ENCODE data around the gene SVIL.
A peak's percentile ranks its signal among the peaks of the same experiment; 100 is the strongest.
"Not testable (repeated sequence)": the region's sequence is repeated elsewhere in the genome, so short reads cannot be mapped to it uniquely, and the experiment has no call there.

SVIL gene

GRCh38 chr10:29623797-29624196 lies 11.0 kb downstream of the SVIL start:
- in situ Hi-C loops (cut with HindIII; ENCODE audit: low pct_unique_long_range_greater_than_20kb, low sequenced_read_pairs), result no loop called here
- no peak for TF ChIP-seq JUND (IDR thresholded peaks at IDR 0.05; ENCODE audit: low read depth)
- DNase-seq (ENCODE audit: low read depth in 1 of 2, low spot score in 1 of 2), result no peak

DNA sequence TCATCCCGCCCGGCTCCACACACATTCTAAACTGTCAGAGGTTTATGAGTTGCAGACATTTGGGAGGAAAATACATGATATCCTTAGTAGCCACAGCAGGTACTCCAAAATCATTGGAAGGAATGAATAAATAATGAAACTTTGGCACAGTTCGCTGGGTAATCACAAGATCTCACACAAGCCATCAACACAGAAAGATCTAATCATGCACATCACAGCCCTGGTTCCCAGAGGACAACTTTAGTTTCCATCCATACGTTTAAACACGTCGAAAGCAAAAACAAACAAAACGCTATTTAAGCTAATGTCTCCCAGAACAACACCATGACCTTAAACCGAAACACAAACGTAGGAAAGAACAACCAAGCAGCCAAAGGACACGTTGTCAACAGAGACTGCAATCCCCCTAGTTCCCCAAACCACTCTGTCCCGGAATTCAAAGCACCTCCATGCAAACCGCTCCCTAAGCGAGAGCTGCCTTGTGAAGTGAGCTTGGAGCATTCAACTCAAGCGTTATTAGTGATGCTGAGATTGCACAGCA lies 12.3 kb downstream of the SVIL start:
- TF ChIP-seq JUND (IDR thresholded peaks at IDR 0.05; ENCODE audit: low read depth), result no peak
- no peak for DNase-seq (ENCODE audit: low read depth in 1 of 2, low spot score in 1 of 2)
- in situ Hi-C loops (cut with HindIII; ENCODE audit: low pct_unique_long_range_greater_than_20kb, low sequenced_read_pairs), result no loop called here

DNA sequence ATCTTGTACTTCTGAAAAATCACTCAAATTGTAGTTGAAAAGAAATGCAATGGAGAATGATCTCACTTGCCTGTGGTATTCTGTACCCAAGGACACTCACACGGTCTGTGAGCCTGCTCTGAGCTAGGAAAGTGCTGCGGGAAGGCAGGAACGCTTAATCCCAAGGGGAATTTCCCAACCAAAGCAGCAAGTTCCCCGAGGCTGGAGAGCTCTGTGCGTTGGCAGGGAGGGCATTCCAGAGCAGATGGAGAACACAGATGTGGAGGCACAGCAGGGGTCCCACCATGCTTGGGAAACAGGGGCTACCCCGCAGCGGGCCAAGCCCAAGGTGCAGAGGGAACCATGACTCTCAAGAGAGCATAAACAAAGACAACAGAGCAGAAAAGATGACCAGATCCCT lies 13.6 kb downstream of the SVIL start:
- DNase-seq (ENCODE audit: low read depth in 1 of 2, low spot score in 1 of 2), result peak in 1 of 2 experiments; percentile 33
- in situ Hi-C loops (cut with HindIII; ENCODE audit: low pct_unique_long_range_greater_than_20kb, low sequenced_read_pairs), result no loop called here
- TF ChIP-seq JUND (IDR thresholded peaks at IDR 0.05; ENCODE audit: low read depth), result no peak

DNA sequence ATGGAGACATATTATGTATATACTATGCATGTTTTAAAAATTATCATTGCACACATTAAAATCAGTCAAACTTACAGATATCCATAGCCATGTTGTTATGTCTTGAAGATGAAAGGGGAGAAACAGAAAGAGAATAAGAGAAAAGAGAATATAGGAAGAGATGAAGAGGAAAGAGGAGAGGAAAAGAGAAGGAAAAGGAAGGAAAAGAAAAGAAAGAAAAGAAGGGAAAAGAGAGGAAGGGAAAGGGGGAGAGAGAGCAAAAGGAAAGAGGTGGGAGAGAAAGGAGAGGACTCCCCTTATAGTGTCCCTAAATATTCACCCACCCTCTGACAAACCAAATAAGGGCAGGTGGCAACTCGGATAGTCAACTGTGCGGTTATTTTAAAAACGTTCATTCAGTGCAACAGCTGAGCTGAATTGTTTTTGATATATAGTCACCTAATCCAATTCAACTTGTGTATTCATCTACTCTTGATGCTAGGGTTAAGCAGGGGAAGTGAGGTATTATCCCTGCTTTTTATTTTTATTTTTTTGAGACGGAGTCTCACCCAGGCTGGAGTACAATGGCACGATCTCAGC lies 14.6 kb downstream of the SVIL start:
- TF ChIP-seq JUND (IDR thresholded peaks at IDR 0.05; ENCODE audit: low read depth), result no peak

GRCh38 chr10:29619241-29619669 lies 15.5 kb downstream of the SVIL start:
- DNase-seq (ENCODE audit: low read depth in 1 of 2, low spot score in 1 of 2), result peak in 1 of 2 experiments; percentile 55
- no peak for TF ChIP-seq JUND (IDR thresholded peaks at IDR 0.05; ENCODE audit: low read depth)
- in situ Hi-C loops (cut with HindIII; ENCODE audit: low pct_unique_long_range_greater_than_20kb, low sequenced_read_pairs), result no loop called here

More for the DNA sequence above, 14.6 kb downstream of the SVIL start:
- in situ Hi-C loops (cut with HindIII; ENCODE audit: low pct_unique_long_range_greater_than_20kb, low sequenced_read_pairs), result no loop called here
- no peak for DNase-seq (ENCODE audit: low read depth in 1 of 2, low spot score in 1 of 2)

GRCh38 chr10:29618341-29619171 lies 16.2 kb downstream of the SVIL start:
- no peak for TF ChIP-seq JUND (IDR thresholded peaks at IDR 0.05; ENCODE audit: low read depth)
- no peak for DNase-seq (ENCODE audit: low read depth in 1 of 2, low spot score in 1 of 2)
- in situ Hi-C loops (cut with HindIII; ENCODE audit: low pct_unique_long_range_greater_than_20kb, low sequenced_read_pairs), result no loop called here

GRCh38 chr10:29617880-29618340 lies 16.9 kb downstream of the SVIL start:
- TF ChIP-seq JUND (IDR thresholded peaks at IDR 0.05; ENCODE audit: low read depth), result no peak
- no peak for DNase-seq (ENCODE audit: low read depth in 1 of 2, low spot score in 1 of 2)
- in situ Hi-C loops (cut with HindIII; ENCODE audit: low pct_unique_long_range_greater_than_20kb, low sequenced_read_pairs), result no loop called here

- no peak for TF ChIP-seq JUND (IDR thresholded peaks at IDR 0.05; ENCODE audit: low read depth)
- DNase-seq (ENCODE audit: low read depth in 1 of 2, low spot score in 1 of 2), result no peak
- in situ Hi-C loops (cut with HindIII; ENCODE audit: low pct_unique_long_range_greater_than_20kb, low sequenced_read_pairs), result no loop called here
Observed at GRCh38 chr10:29616542-29616941, 18.2 kb downstream of the SVIL start.

DNA sequence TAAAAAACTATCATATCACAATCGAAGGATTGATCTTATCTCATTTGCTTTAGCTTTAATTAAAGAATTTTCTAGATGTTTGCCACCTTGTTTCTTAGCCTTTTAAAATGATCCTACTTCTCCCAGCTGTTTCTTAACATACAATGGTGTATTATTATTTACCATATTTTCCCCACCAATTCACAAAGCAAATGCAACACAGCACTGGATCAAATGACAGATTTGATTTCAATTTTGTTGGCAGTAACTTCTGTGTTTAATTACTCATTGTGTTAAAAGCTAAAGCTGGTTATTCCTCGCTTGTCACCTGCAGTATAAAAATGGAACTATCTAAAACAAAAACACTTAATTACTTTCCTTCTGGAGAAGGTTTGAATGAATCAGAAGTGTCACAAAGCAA lies 19.6 kb downstream of the SVIL start:
- no peak for DNase-seq (ENCODE audit: low read depth in 1 of 2, low spot score in 1 of 2)
- no peak for TF ChIP-seq JUND (IDR thresholded peaks at IDR 0.05; ENCODE audit: low read depth)
- in situ Hi-C loops (cut with HindIII; ENCODE audit: low pct_unique_long_range_greater_than_20kb, low sequenced_read_pairs), result no loop called here

DNA sequence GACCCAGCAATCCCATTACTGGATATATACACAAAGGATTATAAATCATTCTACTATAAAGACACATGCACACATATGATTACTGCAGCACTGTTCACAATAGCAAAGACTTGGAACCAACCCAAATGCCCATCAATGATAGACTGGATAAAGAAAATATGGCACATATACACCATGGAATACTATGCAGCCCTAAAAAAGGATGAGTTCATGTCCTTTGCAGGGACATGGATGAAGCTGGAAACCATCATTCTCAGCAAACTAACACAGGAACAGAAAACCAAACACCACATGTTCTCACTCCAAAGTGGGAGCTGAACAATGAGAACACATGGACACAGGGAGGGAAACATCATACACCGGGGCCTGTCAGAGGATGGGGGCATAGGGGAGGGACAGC lies 20.5 kb downstream of the SVIL start:
- in situ Hi-C loops (cut with HindIII; ENCODE audit: low pct_unique_long_range_greater_than_20kb, low sequenced_read_pairs); DNase-seq (ENCODE audit: low read depth in 1 of 2, low spot score in 1 of 2): not testable (repeated sequence)

DNA sequence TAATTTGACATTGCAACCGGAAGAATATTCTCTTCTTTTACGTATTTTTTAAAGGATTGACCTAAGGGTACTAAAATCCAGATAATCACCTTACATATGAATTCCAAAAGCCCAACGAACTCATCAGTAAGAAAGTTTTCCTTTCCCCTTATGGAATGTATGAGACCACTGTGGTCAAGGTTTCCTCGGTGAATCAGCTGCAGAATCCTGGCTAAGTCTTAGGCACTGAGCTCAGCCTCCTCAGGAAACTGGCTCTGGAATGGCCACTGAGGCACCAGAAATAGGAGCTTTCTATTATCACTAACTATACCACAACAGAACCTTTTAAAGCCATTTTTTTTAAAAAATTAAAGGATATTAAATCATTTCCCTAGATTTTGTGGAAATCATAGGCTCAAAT lies 21.0 kb downstream of the SVIL start:
- no peak for DNase-seq (ENCODE audit: low read depth in 1 of 2, low spot score in 1 of 2)

GRCh38 chr10:29613196-29613595 lies 21.6 kb downstream of the SVIL start:
- TF ChIP-seq JUND (IDR thresholded peaks at IDR 0.05; ENCODE audit: low read depth), result no peak
- in situ Hi-C loops (cut with HindIII; ENCODE audit: low pct_unique_long_range_greater_than_20kb, low sequenced_read_pairs), result no loop called here
- no peak for DNase-seq (ENCODE audit: low read depth in 1 of 2, low spot score in 1 of 2)

More for the DNA sequence above, 21.0 kb downstream of the SVIL start:
- in situ Hi-C loops (cut with HindIII; ENCODE audit: low pct_unique_long_range_greater_than_20kb, low sequenced_read_pairs), result no loop called here
- TF ChIP-seq JUND (IDR thresholded peaks at IDR 0.05; ENCODE audit: low read depth), result no peak

GRCh38 chr10:29612657-29613056 lies 22.1 kb downstream of the SVIL start:
- DNase-seq (ENCODE audit: low read depth in 1 of 2, low spot score in 1 of 2), result no peak
- in situ Hi-C loops (cut with HindIII; ENCODE audit: low pct_unique_long_range_greater_than_20kb, low sequenced_read_pairs), result no loop called here
- TF ChIP-seq JUND (IDR thresholded peaks at IDR 0.05; ENCODE audit: low read depth), result no peak
